Activated CD4-positive, alpha-beta T cell treated with anti-CD3 and anti-CD28 coated beads, Interleukin-2, Interleukin-6, amounts not matched to agents 100 ng/mL and 50 ng/mL, durations not matched to agents 16 hours and 8 hours (primary cell): ENCODE data around the gene AADAT.
"Not testable (repeated sequence)": the region's sequence is repeated elsewhere in the genome, so short reads cannot be mapped to it uniquely, and the experiment has no call there.

Source experiments
- DNase-seq: peaks from one replicate; pipeline ENCODE4 v3.0.0-alpha.2; 2020

AADAT gene

DNA sequence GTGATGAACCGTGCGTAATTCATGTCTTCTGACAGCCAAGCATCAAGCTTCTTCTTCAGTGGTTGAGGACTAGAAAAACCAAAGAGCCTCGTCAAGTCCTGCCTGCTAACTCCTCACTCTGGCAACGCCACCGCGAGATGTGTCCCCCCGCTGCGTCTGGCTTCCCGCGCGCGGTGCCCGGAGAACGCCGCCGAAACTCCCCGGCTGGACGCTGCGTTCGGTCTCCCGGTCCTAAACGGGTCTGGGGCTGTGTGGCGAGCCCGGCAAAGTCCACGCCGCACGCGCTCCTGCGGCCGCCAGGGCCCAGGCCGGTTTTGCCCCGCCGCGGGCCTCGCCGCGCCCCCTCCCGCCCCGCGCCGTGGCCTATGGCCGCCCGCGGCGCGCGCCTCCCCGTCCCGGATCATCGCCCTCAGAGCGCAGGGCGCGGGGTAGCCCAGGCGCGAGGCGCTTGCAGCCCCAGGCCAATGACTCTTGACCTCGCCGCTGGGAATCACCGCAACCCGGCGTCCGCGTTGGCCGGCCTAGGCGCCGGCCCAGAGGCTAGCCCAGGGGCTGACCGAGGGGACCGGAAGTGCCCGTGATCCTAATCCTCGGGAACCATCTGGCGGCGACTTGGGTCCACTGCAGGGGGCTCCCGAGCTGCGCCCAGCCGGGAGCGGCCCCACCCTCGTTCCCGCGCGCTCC lies at the start of gene AADAT:
Gene AADAT, minus strand, starts transcription at position 289 of the 684 bp plus-strand sequence. Its CDS starts 266 bp downstream, at position 23.
- DNase-seq = peak; percentile 31

DNA sequence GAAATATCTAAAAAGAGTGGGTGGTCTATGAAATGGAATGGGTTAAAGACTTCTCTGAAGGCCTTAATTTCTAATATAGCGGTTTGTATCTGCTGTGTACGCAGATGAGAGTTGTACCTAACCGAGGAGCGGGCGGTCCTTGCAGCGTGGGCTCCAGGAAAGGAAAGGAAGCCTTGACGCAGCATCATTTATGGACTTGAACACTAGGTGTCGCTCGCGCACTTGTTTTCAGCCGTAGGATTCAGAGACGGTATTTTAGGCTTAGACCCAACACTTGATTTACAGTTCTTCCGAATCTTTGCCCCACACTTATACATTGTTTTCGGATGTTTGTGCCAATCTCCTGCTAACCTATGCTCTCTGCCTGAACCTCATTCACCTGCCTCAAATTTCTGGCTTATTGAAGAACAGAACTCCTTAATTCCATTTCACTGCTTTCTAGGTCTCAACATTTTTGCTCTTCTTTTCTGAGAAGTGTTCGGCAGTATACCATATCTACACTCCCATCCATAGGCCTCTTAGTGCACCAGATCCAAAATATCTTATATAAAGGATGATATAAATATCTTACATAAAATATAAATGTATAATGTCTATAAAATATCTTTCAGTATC lies 48.9 kb upstream of the AADAT start:
- DNase-seq = peak; percentile 77

DNA sequence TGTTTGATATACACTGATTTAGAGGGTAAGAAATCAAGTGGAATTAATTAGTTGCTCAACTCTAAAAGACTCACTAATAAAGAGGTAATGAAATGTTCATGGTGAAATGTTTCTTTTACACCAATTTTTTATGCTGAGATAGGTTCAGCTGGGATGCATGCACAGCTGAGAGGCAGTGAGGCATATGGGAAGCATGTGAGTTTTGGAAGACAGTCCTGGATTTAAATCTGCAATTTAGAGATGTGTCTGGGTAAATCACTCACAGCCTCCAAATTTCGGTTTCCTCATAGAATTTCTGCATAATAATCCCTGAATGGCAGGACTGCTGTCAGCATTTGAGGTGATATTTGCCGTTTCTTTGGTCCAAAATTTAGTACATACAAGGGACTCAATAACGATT lies 48.2 kb upstream of the AADAT start:
- no peak for DNase-seq

DNA sequence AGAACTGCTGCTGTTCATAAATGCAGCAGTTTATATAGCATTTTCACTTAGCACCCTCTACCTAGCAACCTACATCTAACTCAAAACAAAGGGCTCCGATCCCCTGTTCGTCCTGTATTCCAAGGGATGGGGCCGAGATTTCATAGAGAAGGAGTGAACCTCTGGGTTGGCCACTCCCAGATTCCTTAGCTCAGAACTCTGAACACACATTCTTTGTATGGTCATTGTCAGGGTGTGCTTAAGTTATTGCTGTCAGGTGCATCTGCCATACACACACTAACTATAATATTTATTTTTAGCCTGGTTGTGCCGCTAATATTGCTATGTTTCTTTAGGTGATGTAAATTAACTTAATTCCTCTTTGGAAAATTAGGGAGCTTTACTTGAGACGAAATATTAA lies 47.7 kb upstream of the AADAT start:
- DNase-seq = no peak

DNA sequence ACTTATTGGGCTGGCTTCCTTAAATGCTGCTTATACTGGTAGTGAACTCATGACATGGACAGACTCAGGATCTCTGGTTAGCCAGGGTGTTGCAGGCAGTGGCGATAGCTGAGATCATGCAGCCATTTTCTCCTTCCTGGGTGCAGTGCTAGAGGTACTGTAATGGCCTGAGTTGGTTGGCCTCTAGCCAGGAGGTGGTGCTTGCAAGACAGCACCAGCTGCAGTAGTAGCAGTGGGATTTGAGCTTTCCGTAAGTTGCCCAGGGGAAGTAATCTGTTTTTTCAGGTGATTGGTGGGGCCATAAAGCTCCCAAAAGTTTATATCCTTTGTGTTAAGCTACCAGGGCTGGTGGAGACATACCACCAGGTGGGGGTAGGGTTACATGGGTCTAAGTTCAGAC lies 45.1 kb upstream of the AADAT start:
- DNase-seq = no peak

DNA sequence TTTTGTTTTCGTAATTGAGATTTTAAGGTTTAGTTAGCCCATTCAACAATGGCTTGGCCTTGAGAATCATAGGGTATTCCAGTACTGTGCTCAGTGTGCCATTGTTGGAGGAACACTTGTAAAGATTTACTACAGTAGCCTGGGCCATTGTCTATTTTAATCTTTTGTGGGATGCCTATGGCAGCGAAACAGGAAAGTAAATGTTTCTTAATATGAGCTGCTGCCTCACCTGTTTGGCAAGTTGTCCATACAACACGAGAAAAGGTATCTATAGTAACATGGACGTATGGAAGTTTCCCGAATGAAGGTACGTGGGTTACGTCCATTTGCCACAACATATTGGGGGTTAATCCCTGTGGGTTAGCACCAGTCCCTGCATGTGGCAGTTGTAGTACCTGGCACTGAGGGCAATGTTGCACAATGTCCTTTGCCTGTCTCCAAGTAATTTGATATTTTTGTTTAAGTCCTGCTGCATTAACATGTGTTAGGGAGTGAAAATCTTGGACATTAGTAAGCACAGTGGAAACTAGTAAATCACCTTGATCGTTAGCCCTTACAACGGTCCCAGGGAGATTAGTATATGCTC lies 38.6 kb upstream of the AADAT start:
- no peak for DNase-seq

DNA sequence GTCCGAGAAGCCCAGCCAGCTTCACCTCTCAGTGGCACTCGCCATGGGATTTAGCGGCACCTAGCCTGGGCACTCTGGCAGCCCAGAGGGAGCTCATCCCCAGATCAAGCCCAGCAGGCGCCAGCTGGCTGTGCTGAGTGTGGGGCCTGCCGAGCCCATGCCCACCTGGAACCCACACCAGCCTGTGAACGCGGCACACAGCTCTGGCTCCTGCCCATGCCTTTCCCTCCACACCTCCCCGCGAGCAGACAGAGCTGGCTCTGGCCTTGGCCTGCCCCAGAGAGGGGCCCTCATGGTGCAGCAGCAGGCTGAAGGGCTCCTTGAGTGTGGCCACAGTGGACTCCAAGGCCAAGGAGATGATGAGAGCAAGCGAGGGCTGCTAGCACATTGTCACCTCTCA lies 38.0 kb upstream of the AADAT start:
- no peak for DNase-seq

DNA sequence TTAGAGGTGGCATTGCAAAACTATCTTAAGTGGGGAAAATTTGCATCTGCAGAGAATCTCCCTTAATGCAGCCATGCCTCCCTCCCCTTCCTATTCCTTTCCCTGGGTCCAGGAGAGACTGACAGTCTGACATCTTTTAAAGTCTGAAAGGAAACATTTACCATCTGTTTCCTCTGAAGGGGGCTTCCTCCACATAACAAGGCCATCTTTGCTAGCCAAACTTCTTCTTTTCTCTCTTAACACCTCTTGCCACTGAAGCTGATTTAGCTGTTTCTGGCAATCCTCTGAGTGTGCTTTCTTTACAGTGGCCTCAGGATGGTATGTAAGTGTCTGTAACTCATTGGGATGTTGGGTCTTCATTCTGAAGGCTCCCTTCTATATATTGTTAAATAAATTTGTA lies 34.6 kb upstream of the AADAT start:
- DNase-seq = no peak

DNA sequence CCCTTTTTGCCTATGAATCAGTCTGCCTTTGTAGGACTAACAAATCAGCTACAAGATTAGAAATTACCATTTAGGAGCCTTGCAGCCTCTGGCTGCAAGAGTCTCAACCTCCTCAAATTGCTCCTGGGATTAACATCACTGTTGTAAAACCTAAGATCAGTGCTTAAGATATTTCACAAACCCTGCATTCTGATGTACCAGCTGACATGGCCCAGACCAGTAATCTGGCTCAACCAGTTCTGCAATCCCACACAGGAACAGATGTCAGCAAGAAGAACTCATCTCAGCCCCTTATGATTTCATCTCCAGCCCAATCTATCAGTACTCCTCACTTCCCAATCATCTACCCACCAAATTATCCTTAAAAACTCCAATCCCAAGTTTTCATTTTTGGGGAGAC lies 32.5 kb upstream of the AADAT start:
- no peak for DNase-seq

DNA sequence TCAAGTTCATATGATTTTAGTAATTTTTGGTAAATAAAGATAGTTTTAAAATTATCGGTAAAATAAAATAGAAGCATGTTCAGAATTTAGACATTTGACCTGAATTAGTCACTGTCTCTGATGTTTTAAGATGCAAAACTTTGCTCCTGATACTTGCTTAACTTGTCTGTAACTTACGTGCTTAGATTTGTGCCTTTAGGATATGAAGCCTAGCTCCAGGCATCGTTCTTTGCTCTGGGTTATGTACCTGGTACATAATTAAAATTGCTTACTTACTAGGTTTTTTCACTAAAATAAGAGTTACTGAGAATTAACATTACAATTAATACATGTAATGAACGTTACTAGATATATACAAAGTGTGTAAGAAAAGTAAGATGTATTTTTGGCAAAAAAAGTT lies 24.9 kb upstream of the AADAT start:
- no peak for DNase-seq

DNA sequence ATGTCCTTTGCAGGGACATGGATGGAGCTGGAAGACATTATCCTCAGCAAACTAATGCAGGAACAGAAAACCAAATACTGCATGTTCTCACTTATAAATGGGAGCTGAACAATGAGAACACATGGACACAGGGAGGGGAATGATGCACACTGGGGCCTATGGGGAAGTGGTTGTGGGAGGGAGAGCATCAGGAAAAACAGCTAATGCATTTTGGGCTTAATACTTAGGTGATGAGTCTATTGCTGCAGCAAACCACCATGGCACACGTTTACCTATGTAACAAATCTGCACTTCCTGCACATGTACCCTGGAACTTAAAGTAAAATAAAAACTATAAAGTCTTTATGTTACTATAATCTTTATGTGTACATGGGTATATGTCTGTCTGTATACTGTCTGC lies 24.4 kb upstream of the AADAT start:
- DNase-seq = not testable (repeated sequence)

DNA sequence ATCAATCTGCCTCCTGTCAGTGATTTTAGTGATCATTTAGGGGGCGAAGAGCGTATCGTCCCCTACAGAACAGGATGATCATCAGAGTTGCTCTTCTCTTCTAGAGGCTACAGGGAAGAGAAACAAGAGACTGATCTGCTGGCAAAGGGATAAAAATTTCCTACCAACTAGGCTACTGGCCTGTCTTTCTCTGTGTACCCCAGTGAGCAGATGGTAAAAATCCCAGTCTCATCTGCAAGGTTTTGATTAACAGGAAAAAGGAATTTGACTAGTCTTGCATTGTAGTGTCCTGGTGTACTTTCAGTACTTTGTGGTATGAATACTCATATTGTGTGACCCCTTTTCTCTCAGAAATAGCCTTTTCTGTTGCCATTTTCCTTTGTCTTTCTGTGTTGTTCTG lies 21.8 kb upstream of the AADAT start:
- no peak for DNase-seq

DNA sequence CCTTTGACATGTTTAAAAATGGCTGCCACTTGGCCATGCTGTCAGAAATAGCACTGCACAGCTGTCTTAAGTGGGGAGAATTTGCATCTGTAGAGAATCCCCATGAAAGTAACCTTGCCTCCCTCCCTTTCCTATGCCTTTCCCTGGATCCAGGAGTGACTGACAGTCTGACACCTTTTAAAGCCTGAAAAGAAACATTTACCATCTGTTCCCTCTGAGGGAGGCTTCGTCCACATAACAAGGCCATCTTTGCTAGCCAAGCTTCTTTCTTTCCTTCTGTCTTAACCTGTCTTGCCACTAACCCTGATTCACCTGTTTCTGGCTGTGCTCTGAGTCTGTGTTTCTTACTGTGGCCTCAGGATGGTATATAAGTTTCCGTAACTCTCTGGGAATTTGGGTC lies 21.3 kb upstream of the AADAT start:
- no peak for DNase-seq

DNA sequence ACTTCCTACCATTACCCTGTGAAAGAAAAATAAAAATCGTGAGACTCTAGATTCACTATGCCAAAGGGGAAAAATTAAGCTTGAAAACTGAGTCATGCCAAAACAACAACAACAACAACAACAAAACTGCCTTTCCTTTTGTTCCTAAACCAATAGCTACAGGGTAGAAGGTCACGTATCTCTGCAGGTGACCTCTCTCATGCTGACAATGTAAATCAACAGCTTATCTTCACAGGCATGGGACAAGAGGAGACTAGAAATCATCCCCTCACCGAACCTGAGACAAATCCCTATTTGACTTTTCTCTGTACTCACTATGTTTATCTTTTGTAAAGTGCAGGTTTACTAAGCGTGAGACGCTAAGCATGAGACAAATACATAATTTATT lies 20.5 kb upstream of the AADAT start:
- DNase-seq = no peak

DNA sequence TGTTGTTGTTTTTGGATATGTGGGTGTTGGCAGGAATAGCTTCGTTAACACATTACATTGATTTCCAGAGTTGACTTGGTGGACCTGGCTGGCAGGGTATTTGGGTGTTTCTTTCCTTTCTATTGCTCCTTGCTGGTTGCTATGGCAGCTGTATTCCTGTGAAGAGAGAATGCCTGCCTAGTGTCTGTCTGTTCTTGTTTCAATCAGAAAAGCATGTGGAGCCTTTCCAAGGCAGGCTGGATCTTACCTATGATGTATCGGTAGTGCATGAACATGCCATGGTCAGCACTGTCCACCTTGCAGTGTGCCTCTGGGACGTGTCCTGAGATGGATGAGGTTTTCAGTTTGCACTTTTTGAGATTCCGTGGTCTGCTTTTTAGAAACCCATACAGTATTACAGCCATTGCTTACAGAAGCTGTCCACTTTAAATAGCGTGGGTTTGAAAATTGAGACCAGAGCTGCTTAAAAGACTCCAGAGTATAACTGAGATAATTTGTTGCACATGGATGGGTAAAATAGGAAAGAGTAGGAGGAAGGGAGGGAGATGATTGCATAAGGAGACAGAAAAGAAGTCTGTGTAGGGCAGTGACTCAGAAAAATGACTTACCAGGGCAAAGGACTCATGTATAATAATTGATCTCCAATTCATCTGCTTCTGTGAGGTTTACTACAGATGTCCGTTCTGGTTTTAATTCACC lies 20.0 kb upstream of the AADAT start:
- no peak for DNase-seq

DNA sequence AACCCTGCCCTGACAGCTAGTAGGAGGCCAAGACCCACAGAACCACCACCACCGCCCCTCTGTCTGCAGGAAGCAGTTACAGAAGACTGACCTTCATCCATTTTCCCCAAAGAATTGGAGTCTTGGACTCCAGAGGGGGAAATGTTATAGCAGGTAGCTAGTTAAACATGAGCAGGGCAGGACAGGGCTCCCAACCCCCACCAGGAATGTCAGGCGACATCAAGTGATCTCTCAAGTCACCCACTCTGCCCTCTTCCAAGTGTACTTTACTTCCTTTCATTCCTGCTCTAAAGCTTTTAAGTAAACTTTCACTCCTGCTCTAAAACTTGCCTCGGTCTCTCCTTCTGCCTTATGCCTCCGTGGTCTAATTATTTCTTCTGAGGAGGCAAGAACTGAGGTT lies 17.1 kb upstream of the AADAT start:
- DNase-seq = no peak

DNA sequence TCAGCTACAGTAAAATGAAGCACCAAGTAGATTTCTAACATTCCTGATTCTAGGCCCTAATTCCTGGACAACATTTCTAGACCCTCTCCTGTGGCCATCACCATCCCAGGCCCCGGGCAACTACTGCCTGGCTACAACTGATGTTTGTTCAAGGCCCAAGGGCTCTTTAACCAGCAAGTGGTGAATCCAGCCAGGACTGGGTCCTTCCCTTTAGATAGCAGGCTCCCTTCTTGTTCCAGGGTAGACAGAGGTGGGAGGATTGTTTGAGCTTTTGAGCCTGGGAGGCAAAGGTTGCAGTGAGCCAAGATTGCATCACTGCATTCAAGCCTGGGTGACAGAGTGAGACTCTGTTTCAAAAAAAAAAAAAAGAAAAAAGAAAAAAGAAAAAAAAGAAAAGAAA lies 12.7 kb upstream of the AADAT start:
- no peak for DNase-seq

DNA sequence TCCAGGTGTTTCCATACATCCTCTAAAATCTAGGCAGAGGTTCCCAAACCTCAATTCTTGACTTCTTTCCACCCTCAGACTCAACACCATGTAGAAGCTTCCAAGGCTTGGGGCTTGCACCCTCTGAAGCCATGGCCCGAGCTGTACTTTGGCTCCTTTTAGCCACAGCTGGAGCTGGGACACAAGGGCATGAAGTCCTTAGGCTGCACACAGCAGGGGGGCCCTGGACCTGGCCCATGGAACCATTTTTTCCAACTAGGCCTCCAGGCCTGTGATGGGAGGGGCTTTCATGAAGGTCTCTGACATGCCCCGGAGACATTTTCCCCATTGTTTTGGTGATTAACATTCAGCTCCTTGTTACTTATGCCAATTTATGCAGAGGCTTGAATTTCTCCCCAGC lies 8.4 kb upstream of the AADAT start:
- not testable (repeated sequence) for DNase-seq

DNA sequence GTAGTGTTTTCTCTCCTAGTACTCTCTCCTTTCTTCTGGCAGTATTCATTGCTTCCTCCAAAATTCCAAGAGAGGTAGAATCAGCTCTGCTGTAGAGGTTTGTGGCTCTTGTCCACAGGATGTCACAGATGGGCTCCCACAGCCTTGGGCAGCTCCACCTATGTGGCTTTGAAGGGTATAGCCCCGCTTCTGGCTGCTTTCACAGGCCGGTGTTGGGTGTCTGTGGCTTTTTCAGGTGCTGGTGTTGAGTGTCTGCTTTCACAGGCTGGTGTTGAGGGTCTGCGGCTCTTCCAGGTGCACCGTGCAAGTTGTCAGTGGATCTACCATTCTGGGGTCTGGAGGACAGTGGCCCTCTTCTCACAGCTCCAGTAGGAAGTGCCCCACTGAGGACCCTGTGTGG lies 7.9 kb upstream of the AADAT start:
- no peak for DNase-seq

DNA sequence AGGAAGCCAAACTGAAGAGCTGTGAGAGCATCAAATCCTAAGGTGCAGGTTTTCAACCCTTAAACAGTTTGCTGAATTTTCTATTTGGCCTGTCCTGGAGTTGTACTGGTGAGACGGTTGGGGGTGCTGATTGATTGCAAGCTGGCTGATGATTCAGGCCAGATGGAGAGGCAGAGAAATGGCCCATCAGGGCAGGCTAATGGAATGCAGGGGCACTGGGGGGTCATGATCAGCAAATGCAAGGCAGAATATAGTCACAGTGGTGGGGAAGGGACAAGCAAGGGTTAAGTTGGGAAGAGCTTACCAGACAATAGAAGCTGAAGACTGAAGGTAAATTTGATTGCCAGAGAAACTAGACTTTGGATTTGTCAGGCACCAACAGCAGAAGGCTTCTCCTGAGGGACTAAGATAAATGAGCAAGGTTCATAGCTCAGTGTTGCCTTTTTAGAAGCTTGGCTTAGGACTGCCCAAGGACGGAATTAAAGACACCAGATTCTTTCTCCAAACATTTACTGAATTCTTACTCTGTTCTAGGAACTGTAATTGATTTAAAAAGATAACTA lies 4.3 kb upstream of the AADAT start:
- DNase-seq = no peak

DNA sequence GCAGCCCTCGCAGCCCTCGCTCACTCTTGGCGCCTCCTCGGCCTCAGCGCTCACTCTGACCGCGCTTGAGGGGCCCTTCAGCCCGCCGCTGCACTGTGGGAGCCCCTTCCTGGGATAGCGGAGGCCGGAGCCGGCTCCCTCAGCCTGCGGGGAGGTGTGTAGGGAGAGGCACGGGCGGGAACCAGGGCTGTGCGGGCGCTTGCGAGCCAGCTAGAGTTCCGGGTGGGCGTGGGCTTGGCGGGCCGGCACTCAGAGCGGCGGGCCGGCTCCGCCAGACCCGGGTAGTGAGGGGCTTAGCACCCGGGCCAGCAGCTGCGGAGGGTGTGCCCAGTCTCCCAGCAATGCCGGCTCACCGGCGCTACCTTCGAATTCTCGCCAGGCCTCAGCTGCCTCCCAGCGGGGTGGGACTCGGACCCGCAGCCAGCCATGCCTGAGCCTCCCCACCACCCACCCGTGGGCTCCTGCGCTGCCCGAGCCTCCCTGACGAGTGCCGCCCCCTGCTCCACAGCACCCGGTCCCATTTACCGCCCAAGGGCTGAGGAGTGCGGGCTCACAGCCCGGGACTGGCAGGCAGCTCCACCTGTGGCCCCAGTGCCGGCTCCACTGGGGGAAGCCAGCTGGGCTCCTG lies 1.4 kb upstream of the AADAT start:
- DNase-seq = no peak

DNA sequence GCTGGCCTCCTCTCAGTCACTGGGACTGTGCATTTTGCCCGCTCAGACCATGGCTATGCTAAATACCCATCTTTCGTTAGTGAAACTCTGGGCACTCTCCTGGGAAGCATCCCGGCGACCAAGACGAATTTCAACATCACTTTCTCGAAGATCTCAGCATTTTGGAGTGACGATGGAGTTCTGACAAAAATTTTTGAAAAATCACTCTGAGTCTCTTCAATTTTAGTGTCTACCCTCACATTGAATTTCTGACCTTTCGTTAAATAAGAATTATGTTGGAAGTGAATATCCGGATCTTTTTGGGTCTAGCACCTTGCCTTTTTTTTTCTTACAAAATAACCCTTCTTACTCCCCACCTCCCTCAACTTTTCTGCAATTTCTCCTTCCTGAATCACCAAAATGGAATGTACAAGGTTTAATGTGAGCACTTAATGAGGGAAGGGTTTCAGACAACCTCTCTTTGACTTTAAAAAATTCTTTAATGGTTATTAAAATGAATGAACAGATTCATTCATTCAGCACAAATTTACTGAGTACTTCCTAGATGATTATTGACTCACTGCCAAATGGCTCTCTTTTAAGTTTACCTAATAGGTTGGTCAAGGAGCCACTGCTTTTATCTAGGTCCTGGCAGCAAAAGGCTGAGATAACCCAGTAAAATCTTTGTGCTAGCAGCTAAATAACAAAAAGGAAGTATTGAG lies 746 bp upstream of the AADAT start:
- DNase-seq = no peak

DNA sequence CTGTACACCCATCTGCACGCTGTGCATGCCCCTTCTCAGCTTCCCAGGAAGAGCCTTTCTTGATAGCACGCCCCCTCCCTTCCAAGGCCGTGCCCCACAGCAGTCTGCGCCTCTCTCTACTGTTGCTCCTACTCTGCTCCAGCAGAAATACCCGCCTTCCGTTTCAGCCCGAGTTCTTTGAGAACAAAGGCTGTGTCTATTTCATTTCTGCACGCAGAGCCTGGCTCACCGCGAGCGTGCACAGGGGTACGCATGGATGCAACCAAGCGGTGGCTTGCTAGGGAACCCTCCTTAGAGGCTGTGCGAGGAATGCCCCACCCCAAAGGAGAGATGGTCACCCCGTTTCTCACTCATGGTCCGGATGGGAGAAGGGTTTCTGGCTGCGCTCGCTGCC lies 485 bp downstream of the AADAT start:
- DNase-seq = no peak
